Smooth muscle cell (in vitro differentiated cells): ENCODE results near the gene CALB2. TPM values are rescaled to one million over a fixed set of nuclear protein-coding genes. Genes with fewer than 3 reads are reported as not detected.

Source experiments
- DNase-seq: peaks from one replicate; lab custom pipeline; 2025; ENCODE audit not compliant: unreplicated experiment; lab: John Stamatoyannopoulos, UW
- H2AFZ ChIP-seq: fragments of 200-600 bp; sonication (generic); 2 replicates; pipeline ENCODE4 v1.6.0; 2016; ENCODE audit warnings: antibody characterized with exemption, low read depth, mild to moderate bottlenecking
- H3F3A ChIP-seq: fragments of 200-600 bp; sonication (generic); 2 replicates; pipeline ENCODE4 v1.6.0; 2017; ENCODE audit warnings: antibody characterized with exemption, low read depth
- H3K27ac ChIP-seq: fragments of 200-600 bp; sonication (generic); 2 replicates; pipeline ENCODE4 v1.5.1; 2016; ENCODE audit warnings: low read depth, mild to moderate bottlenecking
- H3K27me3 ChIP-seq: fragments of 200-600 bp; sonication (generic); 2 replicates; pipeline ENCODE4 v1.6.1; 2016; ENCODE audit warnings: low read depth, mild to moderate bottlenecking
- H3K36me3 ChIP-seq: fragments of 200-600 bp; sonication (generic); 2 replicates; pipeline ENCODE4 v1.5.1; 2016; ENCODE audit warnings: low read depth
- H3K4me1 ChIP-seq: fragments of 200-600 bp; sonication (generic); 2 replicates; pipeline ENCODE4 v1.5.1; 2016; ENCODE audit warnings: low read depth
- H3K4me2 ChIP-seq: fragments of 200-600 bp; sonication (generic); 2 replicates; pipeline ENCODE4 v1.6.0; 2016; ENCODE audit warnings: mild to moderate bottlenecking
- H3K4me3 ChIP-seq: fragments of 200-600 bp; sonication (generic); 2 replicates; pipeline ENCODE4 v1.5.1; 2016; ENCODE audit warnings: mild to moderate bottlenecking
- H3K79me2 ChIP-seq: fragments of 200-600 bp; sonication (generic); 2 replicates; pipeline ENCODE4 v1.6.0; 2016; ENCODE audit warnings: low read depth, mild to moderate bottlenecking
- H3K9ac ChIP-seq: fragments of 200-600 bp; sonication (generic); 2 replicates; pipeline ENCODE4 v1.6.0; 2016; ENCODE audit warnings: low read depth
- H3K9me3 ChIP-seq: fragments of 200-600 bp; sonication (generic); replicated peaks from 2 replicates; pipeline ENCODE4 v1.5.1; 2016; ENCODE audit warnings: low read depth
- H4K20me1 ChIP-seq: fragments of 200-600 bp; sonication (generic); 2 replicates; pipeline ENCODE4 v1.6.0; 2016; ENCODE audit warnings: low read depth
- CTCF ChIP-seq: fragments of 200-600 bp; sonication (generic); IDR thresholded peaks from 2 replicates; pipeline ENCODE4 v1.5.1; 2017; ENCODE audit warnings: borderline replicate concordance, mild to moderate bottlenecking, antibody characterized with exemption; ENCODE audit not compliant: insufficient read depth, poor library complexity, severe bottlenecking
- WGBS: methylation state at CpG from one replicate; pipeline ENCODE4 v1.1.7; 2016; ENCODE audit warnings: low lambda C conversion rate; 5-methylcytosine and 5-hydroxymethylcytosine counted together
- polyA plus RNA-seq: library from polyadenylated mRNA; unstranded; fragments of >200 nt; fragmentation: Nextera tagmentation; extraction: Ambion mirVana; gene quantifications from 2 replicates; pipeline ENCODE4 v1.2.1, GENCODE V29; 2016
- total RNA-seq: library from RNA; depleted of rRNA; stranded (reverse); fragments of >200 nt; gene quantifications from 2 replicates; pipeline ENCODE4 v1.2.3, GENCODE V29; 2014

The CALB2 gene
- total and polyA plus RNA-seq, 2 experiments from 2014 or later = 23.6 to 60.7 TPM

- no peak overlapping the region for H3K27ac ChIP-seq
- H3K27me3 ChIP-seq = no peaks in the 10 kb centered on the region
- 43% methylated on average over 9 of the region's 9 CpGs for WGBS
Observed at GRCh38 chr16:71387045-71387871, 28.7 kb downstream of the CALB2 start.

GRCh38 chr16:71389330-71389729 is 30.8 kb downstream of the CALB2 start:
- DNase-seq = no peak
- H3K9me3 ChIP-seq = no peaks in the 10 kb centered on the region
- H3K27ac ChIP-seq = no peak overlapping the region
- H3K36me3 ChIP-seq = no peaks in the 10 kb centered on the region
- H3K4me1 ChIP-seq = peaks cover 19% of the 10 kb centered on the region
- 92% methylated on average over 7 of the region's 7 CpGs for WGBS
- no peak overlapping the region for H3K4me2 ChIP-seq
- no peaks in the 10 kb centered on the region for H3F3A ChIP-seq
- no peaks in the 10 kb centered on the region for H3K79me2 ChIP-seq
- H4K20me1 ChIP-seq = no peaks in the 10 kb centered on the region
- H3K4me3 ChIP-seq = no peak overlapping the region
- no peak overlapping the region for H3K9ac ChIP-seq
- H3K27me3 ChIP-seq = no peaks in the 10 kb centered on the region
- no peak overlapping the region for H2AFZ ChIP-seq
- no peak for TF ChIP-seq CTCF

More at GRCh38 chr16:71387045-71387871, 28.7 kb downstream of the CALB2 start:
- H2AFZ ChIP-seq = no peak overlapping the region
- no peaks in the 10 kb centered on the region for H3K9me3 ChIP-seq
- H4K20me1 ChIP-seq = no peaks in the 10 kb centered on the region
- no peak overlapping the region for H3K4me2 ChIP-seq
- no peak for TF ChIP-seq CTCF
- no peaks in the 10 kb centered on the region for H3K79me2 ChIP-seq
- H3K9ac ChIP-seq = no peak overlapping the region
- peaks cover 19% of the 10 kb centered on the region for H3K4me1 ChIP-seq
- H3K36me3 ChIP-seq = no peaks in the 10 kb centered on the region
- no peaks in the 10 kb centered on the region for H3F3A ChIP-seq
- H3K4me3 ChIP-seq = no peak overlapping the region
- no peak for DNase-seq

DNA sequence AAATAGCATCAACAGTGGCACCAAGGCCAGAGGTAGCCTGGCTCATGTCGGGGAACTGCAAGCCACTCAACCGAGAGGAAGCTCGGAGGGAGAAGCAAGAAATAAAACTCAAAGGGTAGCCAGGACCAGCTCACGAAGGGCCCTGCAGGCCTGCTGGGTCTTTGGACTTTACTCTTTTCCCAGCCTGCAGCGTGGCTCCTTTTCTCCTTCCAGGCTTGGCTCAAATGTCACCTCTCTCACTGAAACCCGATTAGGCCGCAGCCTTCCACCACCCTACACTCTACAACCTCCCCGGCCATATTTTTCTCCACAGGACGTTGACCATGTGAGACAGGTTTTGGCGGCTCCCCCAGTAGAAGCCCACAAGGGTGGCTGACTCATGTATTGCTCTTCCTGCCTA is 38.1 kb downstream of the CALB2 start:
- TF ChIP-seq CTCF = no peak
- H3K4me3 ChIP-seq = no peak overlapping the region
- no peaks in the 10 kb centered on the region for H3K27me3 ChIP-seq
- H3K27ac ChIP-seq = no peak overlapping the region
- DNase-seq = no peak
- no peaks in the 10 kb centered on the region for H4K20me1 ChIP-seq
- H3K36me3 ChIP-seq = no peaks in the 10 kb centered on the region
- no peak overlapping the region for H2AFZ ChIP-seq
- H3K9ac ChIP-seq = no peak overlapping the region
- H3K4me1 ChIP-seq = no peaks in the 10 kb centered on the region
- no peaks in the 10 kb centered on the region for H3F3A ChIP-seq
- H3K79me2 ChIP-seq = no peaks in the 10 kb centered on the region
- no peaks in the 10 kb centered on the region for H3K9me3 ChIP-seq
- 90% methylated on average over 10 of the region's 10 CpGs for WGBS
- H3K4me2 ChIP-seq = no peak overlapping the region
